Naive B cell (primary cell): ENCODE results near the gene CDK6. TPM values are rescaled to one million over a fixed set of nuclear protein-coding genes. Genes with fewer than 3 reads are reported as not detected.
A peak's percentile ranks its signal among the peaks of the same experiment; 100 is the strongest.

Source experiments
- ATAC-seq, 2 donors: fragments of 150-1000 bp; cut with Tn5 transposase; 2 replicates each; pipeline ENCODE4 v1.10.0; 2021; ENCODE audit warnings: low read depth in 2 of 2, mild to moderate bottlenecking in 2 of 2, moderate library complexity in 2 of 2
- DNase-seq: peaks from one replicate; pipeline ENCODE4 v3.0.0; 2022
- H3K27ac Mint-ChIP-seq, 6 donors: one replicate each; pipeline ENCODE4 v1.8.0; 2020 to 2022; ENCODE audit warnings: mild to moderate bottlenecking in 6 of 6, mixed read lengths in 6 of 6, moderate library complexity in 5 of 6, inconsistent platforms in 2 of 6
- H3K27me3 Mint-ChIP-seq, 3 donors: one replicate each; pipeline ENCODE4 v1.8.0; 2021 to 2022; ENCODE audit warnings: mixed read lengths in 3 of 3, mild to moderate bottlenecking in 1 of 3
- H3K36me3 Mint-ChIP-seq, 2 donors: one replicate each; pipeline ENCODE4 v1.8.0; 2020 to 2022; ENCODE audit warnings: mixed read lengths in 2 of 2, inconsistent platforms in 1 of 2, mild to moderate bottlenecking in 1 of 2
- H3K4me1 Mint-ChIP-seq, 3 donors: one replicate each; pipeline ENCODE4 v1.8.0; 2020 to 2022; ENCODE audit warnings: mixed read lengths in 3 of 3, inconsistent platforms in 1 of 3, mild to moderate bottlenecking in 1 of 3, moderate library complexity in 1 of 3
- H3K4me3 Mint-ChIP-seq, 8 donors: one replicate each; pipeline ENCODE4 v1.8.0; 2020 to 2022; ENCODE audit warnings: mild to moderate bottlenecking in 8 of 8, mixed read lengths in 8 of 8, moderate library complexity in 8 of 8, inconsistent platforms in 2 of 8
- H3K9me3 Mint-ChIP-seq, 7 donors: one replicate each; pipeline ENCODE4 v1.8.0; 2020 to 2022; ENCODE audit warnings: mixed read lengths in 7 of 7, mild to moderate bottlenecking in 5 of 7, inconsistent platforms in 2 of 7, moderate library complexity in 1 of 7
- polyA plus RNA-seq, 6 donors: library from polyadenylated mRNA; unstranded; fragments of 300-500 nt; fragmentation: Illumina TruSeq; gene quantifications; one replicate each; pipeline ENCODE4 v1.2.3, GENCODE V29; 2021; ENCODE audit warnings: low read depth in 6 of 6

Gene CDK6
- polyA plus RNA-seq, 6 donors from 2014 or later = 3.3 to 15.7 (median 9.6) TPM

DNA sequence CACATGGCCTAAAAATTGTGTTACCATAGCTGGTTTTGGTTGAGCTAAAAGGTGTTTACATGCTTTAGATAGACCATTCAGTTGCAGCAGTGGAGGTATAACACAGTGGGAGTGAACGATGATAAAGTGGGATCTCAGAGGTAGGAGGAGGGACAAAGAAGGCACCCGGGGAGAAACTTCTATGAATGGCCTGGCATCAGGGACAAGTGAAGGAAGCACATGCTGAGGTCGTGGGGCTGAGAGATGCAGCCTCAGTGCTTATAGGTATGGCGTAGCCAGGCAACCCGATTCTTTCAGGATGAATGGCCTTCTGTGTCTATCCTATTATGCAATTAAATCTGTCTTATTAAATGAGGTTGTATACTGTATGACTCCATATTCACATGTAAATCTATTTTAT, 3.9 kb upstream of the CDK6 start:
- Mint-ChIP-seq H3K4me1 (peaks cover 13 to 16% (median 14%) of the 10 kb centered on the region in 3 donors), H3K27ac (no peak overlapping the region), H3K9me3 (peaks cover 0 to 5% (median 0%) of the 10 kb centered on the region in 7 donors), H3K27me3 (no peaks in the 10 kb centered on the region), H3K36me3 (peaks cover 0 to 5% of the 10 kb centered on the region in 2 donors), H3K4me3 (no peak overlapping the region)
- no peak for DNase-seq
- no peak for ATAC-seq

DNA sequence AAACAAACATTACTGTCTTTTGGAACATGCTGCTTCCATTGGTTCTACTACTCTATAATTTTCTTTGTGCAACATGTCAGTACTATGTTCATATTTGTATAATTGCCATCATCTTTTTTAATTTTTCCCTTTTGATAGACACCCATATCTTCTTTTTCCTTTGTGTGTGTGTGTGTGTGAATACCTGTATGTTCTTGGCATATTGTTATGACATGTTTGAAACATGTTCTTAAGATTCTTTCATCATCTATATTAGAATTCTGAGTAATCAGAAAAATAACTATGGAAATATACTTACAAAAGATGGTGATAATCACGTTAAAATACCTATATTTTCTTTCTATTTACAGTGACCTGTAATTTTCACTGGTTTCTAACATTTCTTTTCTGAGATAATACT, 3.5 kb upstream of the CDK6 start:
- H3K27ac Mint-ChIP-seq = no peak overlapping the region
- no peak for ATAC-seq
- peak overlapping the region in 1 of 8 donors; percentile 52 for H3K4me3 Mint-ChIP-seq
- DNase-seq = no peak
- peaks cover 0 to 5% (median 0%) of the 10 kb centered on the region in 7 donors for H3K9me3 Mint-ChIP-seq
- no peaks in the 10 kb centered on the region for H3K27me3 Mint-ChIP-seq
- H3K36me3 Mint-ChIP-seq = peaks cover 0 to 9% of the 10 kb centered on the region in 2 donors
- peaks cover 13 to 18% (median 16%) of the 10 kb centered on the region in 3 donors for H3K4me1 Mint-ChIP-seq

DNA sequence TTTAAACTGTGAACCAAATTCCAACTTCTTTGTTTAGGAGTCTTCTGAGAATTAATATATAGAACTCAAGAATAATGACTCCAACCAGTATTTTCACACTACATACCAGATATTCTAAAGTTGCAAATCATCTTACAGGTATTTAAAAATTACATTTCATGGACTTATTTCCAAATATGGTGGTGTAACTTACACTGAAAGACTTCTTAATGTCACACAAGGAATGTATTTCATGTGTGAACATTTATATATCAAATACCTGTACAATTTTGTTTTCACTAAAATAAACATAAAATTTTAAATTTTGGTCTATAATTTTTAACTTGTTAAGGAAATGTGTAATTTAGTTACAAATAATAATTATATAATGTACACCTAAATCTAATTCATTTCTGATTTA, 2.6 kb upstream of the CDK6 start:
- Mint-ChIP-seq H3K27me3 (no peaks in the 10 kb centered on the region), H3K36me3 (peaks cover 0 to 9% of the 10 kb centered on the region in 2 donors), H3K4me3 (peak overlapping the region in 1 of 8 donors; percentile 50), H3K9me3 (peaks cover 0 to 4% (median 0%) of the 10 kb centered on the region in 7 donors), H3K4me1 (peaks cover 13 to 21% (median 18%) of the 10 kb centered on the region in 3 donors), H3K27ac (no peak overlapping the region)
- ATAC-seq = no peak
- no peak for DNase-seq

DNA sequence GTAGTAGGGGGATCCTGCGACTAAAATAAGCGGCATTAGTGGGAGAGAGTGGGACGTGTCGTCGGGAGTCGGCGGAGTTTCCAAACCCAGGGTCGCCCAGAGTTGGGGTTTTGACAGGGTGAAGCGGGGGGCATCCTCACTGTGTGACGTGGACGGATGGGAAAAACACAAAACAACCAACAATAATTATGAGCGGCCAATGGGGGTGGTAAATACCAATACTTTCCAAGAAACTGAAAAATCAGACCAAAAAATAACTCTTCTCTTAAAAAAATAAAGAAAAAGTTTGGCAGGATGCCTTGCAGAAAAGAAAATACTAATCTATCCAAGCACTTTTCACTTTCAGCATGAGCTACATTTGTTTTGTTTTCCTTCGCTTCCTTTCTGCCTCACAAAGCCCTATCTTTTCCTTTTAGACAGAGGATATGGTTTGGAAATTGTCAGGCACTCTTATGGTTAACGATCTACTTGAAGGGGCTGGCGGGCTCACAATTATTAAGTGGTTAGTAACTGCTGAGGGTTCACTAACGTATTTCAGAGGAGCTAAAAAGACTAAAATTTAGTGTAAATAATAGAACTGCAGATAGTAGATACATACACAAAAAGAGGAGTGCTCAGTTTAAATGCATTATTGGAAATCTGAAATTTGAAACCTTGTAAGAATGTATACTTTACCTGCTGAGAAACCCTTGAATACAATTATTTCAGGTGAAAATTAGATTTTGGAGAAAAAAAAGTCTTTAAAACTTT, 802 bp upstream of the CDK6 start:
- peaks cover 21 to 36% (median 32%) of the 10 kb centered on the region in 3 donors for H3K4me1 Mint-ChIP-seq
- no peak for DNase-seq
- no peaks in the 10 kb centered on the region for H3K27me3 Mint-ChIP-seq
- H3K9me3 Mint-ChIP-seq = no peaks in the 10 kb centered on the region
- peak overlapping the region; percentile 86 to 98 (median 92) for H3K4me3 Mint-ChIP-seq
- H3K36me3 Mint-ChIP-seq = peaks cover 0 to 9% of the 10 kb centered on the region in 2 donors
- peak overlapping the region in 4 of 6 donors; percentile 3 to 93 (median 84) for H3K27ac Mint-ChIP-seq
- ATAC-seq = no peak

DNA sequence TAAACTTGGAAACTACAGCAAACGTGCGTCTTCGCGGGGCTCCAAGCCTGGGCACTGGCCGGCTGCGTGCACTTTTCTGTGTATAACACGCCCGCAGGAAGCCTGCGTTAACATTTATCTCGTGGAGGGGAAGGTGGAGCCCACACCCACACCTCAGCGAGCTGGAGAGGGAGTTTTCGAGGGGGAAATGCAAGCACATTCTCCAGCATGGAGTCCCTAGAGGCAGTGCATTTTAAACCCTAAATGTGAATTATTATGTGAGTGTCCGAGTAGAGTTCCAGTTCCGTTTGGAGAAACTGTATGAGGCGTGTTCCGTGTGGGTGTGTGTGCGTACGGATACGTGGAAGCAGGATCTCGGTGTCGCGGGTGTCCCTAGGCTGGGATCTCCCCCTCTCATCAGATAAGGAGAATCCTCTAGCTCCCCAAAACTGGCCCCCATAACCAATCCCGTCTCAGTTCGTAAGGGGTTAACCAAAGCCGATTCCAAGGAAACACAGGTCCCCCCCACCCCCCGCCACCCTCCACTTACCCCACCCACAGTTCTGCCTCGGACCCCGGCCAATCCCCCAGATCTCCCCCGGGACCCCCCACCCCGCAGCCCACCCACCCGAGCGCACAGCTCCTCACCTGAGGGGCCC, 403 bp downstream of the CDK6 start:
- ATAC-seq (peak; percentile 49), DNase-seq (peak; percentile 50)
- H3K27me3 Mint-ChIP-seq = no peaks in the 10 kb centered on the region
- peaks cover 29 to 44% (median 37%) of the 10 kb centered on the region in 3 donors for H3K4me1 Mint-ChIP-seq
- no peaks in the 10 kb centered on the region for H3K9me3 Mint-ChIP-seq
- H3K4me3 Mint-ChIP-seq = peak overlapping the region; percentile 91 to 100 (median 96)
- H3K27ac Mint-ChIP-seq = peak overlapping the region; percentile 86 to 97 (median 92)
- H3K36me3 Mint-ChIP-seq = peaks cover 0 to 9% of the 10 kb centered on the region in 2 donors

DNA sequence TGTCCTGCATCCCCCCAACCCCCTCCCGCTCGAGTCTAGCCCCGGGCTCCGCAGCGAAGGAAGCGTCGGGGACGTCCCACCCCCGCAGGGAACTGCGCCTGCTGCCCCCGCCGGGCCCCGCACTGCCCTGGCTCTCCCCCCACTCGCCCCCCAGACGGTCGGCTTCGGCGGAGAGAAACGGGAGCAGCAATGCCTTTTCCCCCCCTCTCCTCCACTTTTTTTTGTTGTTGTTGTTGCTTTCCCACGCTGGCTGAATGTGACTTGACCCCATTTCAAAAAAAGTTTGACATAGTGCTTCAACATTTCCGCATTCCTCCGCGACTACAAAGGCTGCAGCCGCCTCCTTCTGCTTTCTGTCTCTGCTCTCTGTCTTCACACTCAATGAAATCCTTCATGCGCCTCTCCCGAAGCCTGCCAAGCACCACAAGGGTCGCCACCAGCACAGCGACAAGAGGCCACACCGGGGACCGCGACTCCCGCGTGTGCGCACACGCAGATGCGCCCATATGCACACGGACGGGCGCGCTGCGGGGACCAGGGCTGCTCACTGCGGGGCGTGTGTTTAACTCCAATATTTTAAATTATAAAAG, 1.0 kb downstream of the CDK6 start:
- Mint-ChIP-seq H3K9me3 (no peaks in the 10 kb centered on the region), H3K4me1 (peaks cover 35 to 48% (median 37%) of the 10 kb centered on the region in 3 donors), H3K27ac (peak overlapping the region; percentile 86 to 97 (median 92)), H3K27me3 (no peaks in the 10 kb centered on the region), H3K4me3 (peak overlapping the region; percentile 91 to 100 (median 96)), H3K36me3 (peaks cover 0 to 9% of the 10 kb centered on the region in 2 donors)
- DNase-seq (peak; percentile 65), ATAC-seq (peak; percentile 33 to 35)

DNA sequence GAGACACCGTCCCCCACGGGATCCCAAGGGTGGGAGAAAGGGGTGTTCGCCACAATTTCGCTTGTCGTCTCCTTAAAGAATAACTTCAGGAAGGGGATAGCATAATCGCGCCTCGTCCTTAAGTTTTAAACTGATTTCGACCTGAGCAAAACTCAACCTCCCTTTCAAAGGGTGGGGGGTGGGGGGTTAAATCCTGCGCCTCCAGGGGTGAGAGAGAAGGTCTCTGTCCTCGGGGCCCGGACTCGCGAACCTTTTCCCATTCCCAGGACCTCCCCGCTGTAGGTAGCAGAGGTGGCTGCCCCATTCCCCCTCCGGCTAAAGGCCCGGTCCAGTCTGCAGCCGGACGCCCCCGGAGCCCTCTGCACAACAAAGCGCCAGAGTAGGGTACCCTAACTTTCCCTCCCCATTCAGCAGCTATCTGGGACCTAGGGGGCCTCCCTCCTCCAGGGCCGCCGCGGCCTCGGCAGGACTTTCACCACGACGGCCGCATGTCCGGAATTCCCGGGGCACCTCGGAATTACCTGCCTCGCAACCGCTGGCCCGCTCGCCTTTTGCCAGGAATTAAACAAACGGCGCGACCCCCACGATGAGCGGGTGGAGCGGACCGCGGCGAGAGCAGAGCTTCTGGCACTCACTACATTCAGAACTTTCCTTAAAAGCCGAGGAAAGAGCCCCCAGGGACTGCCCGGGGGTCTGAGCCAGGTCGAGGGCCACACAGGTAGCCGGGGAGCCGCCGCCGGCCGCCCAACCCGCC, 1.7 kb downstream of the CDK6 start:
- H3K27me3 Mint-ChIP-seq = no peaks in the 10 kb centered on the region
- peak overlapping the region in 5 of 6 donors; percentile 56 to 93 (median 89) for H3K27ac Mint-ChIP-seq
- DNase-seq (no peak), ATAC-seq (no peak)
- H3K9me3 Mint-ChIP-seq = no peaks in the 10 kb centered on the region
- H3K4me1 Mint-ChIP-seq = peaks cover 37 to 48% (median 39%) of the 10 kb centered on the region in 3 donors
- peaks cover 0 to 9% of the 10 kb centered on the region in 2 donors for H3K36me3 Mint-ChIP-seq
- H3K4me3 Mint-ChIP-seq = peak overlapping the region; percentile 91 to 100 (median 96)

DNA sequence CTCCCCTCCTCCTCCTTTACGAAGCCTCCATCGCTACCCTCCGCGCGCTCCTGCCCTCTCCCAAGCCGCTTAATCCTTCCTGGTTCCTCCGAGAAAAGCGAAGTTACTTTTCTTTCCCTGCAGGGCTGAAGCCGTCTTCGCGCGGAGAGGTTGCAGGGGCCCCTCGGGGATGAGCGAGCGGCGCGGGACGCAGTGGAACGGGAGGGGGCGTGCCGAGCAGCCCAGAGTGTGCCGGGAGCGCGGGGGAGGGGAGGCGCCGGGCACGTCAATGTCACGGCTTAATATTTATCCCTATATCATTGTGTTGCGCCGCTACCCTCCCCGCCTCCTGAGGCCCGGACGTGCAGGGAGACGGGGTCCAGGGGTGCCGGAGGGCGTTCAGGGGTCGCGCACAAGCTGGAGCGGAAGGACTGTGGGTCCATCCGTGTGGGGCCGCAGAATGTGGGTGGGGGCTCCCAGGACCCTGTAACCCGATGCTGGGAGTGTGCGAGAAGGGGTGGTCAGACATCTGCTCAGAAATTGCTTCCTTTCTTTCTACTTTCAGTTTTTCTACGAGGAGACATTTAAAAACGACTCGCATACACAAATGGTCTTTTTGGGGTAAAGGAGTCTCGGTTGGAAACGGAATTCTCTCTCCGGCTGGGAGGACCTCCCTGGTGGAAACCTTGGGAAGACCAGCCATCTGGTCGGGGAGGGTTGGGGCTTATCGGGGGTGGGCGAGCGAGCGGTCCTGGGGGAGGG, 2.4 kb downstream of the CDK6 start:
- Mint-ChIP-seq H3K9me3 (no peaks in the 10 kb centered on the region), H3K4me1 (peaks cover 37 to 48% (median 39%) of the 10 kb centered on the region in 3 donors), H3K27ac (peak overlapping the region; percentile 72 to 93 (median 88)), H3K27me3 (no peaks in the 10 kb centered on the region), H3K36me3 (peaks cover 0 to 9% of the 10 kb centered on the region in 2 donors), H3K4me3 (peak overlapping the region; percentile 91 to 100 (median 96))
- ATAC-seq = peak; percentile 29
- peak; percentile 61 for DNase-seq

DNA sequence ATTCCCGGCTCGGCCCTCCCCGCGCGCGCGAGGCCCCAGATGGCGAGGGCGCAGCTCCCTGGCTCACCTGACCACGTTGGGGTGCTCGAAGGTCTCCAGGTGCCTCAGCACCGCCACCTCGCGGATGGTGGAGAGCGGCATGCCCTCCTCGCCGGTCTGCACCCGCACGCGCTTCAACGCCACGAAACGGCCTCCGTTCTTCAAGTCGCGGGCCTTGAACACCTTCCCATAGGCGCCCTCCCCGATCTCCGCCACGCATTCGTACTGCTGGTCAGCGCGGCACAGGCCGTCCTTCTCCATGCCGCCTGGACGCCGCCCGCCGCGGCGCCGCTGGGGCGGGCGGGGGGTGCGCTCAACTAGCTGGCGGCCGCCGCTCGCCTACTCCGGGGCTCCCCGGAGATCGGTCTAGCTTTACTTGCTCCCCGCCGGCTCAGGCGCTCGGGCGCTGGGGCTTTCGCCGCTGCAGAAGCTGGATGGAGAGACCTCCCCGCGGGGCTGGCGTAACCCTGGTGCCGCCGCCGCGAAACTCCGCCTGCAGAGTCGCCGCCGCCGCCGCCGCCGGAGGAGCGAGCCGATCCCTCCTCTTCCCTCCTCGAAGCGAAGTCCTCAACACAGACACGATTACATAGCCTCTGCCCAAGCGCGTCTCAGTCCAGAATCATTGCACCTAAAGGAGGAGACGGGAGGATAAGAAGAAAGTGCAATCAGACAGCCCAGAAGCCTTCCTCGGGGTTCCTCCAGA, 3.2 kb downstream of the CDK6 start:
- ATAC-seq (peak; percentile 67 to 70), DNase-seq (peak; percentile 85)
- Mint-ChIP-seq H3K27ac (peak overlapping the region; percentile 72 to 94 (median 92)), H3K9me3 (no peaks in the 10 kb centered on the region), H3K4me1 (peaks cover 39 to 48% (median 39%) of the 10 kb centered on the region in 3 donors), H3K36me3 (peaks cover 0 to 9% of the 10 kb centered on the region in 2 donors), H3K4me3 (peak overlapping the region; percentile 91 to 100 (median 96)), H3K27me3 (no peaks in the 10 kb centered on the region)

DNA sequence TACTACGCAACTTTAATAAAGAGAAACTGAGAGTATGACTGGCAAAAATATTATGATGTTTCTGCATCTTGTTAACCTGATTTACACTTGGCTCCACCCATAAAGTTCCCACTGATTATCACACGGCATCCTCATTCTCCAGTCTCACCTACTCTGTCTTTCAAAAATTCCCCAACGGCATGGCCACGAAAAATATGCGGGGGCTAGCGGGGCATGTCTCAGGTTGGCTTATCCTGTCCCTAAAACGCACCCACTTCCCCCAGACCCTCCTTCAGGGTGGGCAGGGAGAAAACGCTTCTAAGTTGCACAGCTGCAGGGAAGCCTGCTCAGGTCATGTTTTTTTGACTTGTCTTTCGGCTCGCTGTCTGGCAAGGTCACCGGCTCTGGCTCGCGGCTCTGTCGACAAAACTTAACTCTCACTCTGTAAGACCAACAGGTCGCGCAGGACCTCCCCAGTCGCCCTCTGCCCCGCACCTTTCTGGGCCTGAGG, 3.8 kb downstream of the CDK6 start:
- ATAC-seq = peak; percentile 0 to 1
- Mint-ChIP-seq H3K27me3 (no peaks in the 10 kb centered on the region), H3K27ac (peak overlapping the region; percentile 49 to 94 (median 90)), H3K36me3 (peaks cover 0 to 9% of the 10 kb centered on the region in 2 donors), H3K9me3 (no peaks in the 10 kb centered on the region), H3K4me3 (peak overlapping the region; percentile 91 to 100 (median 96)), H3K4me1 (peaks cover 39 to 48% (median 41%) of the 10 kb centered on the region in 3 donors)
- no peak for DNase-seq

DNA sequence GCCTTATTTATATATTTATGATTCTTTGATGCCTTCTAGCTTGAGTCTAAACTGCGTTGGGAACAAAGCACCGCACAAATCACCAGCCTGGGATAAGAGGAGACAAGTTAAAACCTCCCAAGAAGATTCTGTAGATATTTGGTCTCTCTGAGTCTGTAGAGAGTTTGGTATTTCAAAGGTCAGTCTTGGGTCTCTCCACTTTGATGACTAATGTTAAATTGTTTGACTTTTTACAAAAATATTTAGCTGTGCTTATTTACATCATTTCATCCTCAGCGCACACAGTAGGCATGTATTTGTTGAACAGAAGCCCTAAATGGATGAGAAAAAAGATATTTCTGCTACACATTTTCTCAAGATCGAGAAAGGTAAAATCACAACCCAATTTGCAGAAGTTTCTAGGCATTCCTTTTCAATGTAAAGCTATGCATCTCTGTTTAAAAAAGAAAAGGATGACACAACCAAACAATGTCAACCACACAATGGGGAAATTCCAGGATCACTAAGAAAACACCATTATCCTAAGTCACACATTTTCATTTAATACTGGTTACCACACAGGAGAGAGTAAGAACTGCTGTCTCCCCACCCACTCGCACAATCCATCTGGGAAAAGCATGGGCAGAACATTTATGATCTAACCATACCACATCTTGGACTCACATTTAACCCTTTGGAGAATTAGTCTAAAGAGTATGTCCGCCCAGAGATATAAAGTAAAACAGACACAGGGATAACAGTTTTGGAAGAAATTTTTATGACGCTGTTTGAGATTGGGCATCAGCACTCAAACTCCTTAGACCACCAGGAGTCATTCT, 4.4 kb downstream of the CDK6 start:
- Mint-ChIP-seq H3K9me3 (no peaks in the 10 kb centered on the region), H3K36me3 (peaks cover 0 to 9% of the 10 kb centered on the region in 2 donors), H3K4me1 (peaks cover 37 to 42% (median 40%) of the 10 kb centered on the region in 3 donors), H3K27me3 (no peaks in the 10 kb centered on the region), H3K4me3 (peak overlapping the region; percentile 91 to 100 (median 96)), H3K27ac (peak overlapping the region in 4 of 6 donors; percentile 54 to 94 (median 88))
- no peak for ATAC-seq
- no peak for DNase-seq
